Natural killer cell treated with Interleukin-12 subunit alpha and Interleukin-12 subunit beta and Interleukin-15 and Interleukin-18, amount 100 ng/mL, for 72 hours (primary cell): ENCODE results near the gene RASGRF2. TPM values are rescaled to one million over a fixed set of nuclear protein-coding genes. Genes with fewer than 3 reads are reported as not detected.
"Not testable (repeated sequence)": the region's sequence is repeated elsewhere in the genome, so short reads cannot be mapped to it uniquely, and the experiment has no call there.

Source experiments
- ATAC-seq, 2 donors: fragments of 150-1000 bp; cut with Tn5 transposase in 1 of 2; sonication (Bioruptor Pico), chemical (Tn5 transposase) in 1 of 2; 2 replicates each; pipeline ENCODE4 v1.10.0; 2021
- DNase-seq: peaks from one replicate; pipeline ENCODE4 v3.0.0; 2022; ENCODE audit warnings: low spot score
- H3K27ac Mint-ChIP-seq, 2 donors: 1 replicate in 1 of 2; 2 replicates in 1 of 2; pipeline ENCODE4 v1.8.0; 2022; ENCODE audit warnings: mixed read lengths in 2 of 2, mild to moderate bottlenecking in 1 of 2, moderate library complexity in 1 of 2
- H3K27me3 Mint-ChIP-seq, 2 donors: 1 replicate in 1 of 2; 2 replicates in 1 of 2; pipeline ENCODE4 v1.8.0; 2022; ENCODE audit warnings: mixed read lengths in 2 of 2
- H3K36me3 Mint-ChIP-seq: one replicate; pipeline ENCODE4 v1.8.0; 2022; ENCODE audit warnings: mixed read lengths
- H3K4me1 Mint-ChIP-seq, 2 donors: 1 replicate in 1 of 2; 2 replicates in 1 of 2; pipeline ENCODE4 v1.8.0; 2022; ENCODE audit warnings: low read depth in 2 of 2, mixed read lengths in 2 of 2, mild to moderate bottlenecking in 1 of 2
- H3K4me3 Mint-ChIP-seq: one replicate; pipeline ENCODE4 v1.8.0; 2022; ENCODE audit warnings: mixed read lengths
- H3K9me3 Mint-ChIP-seq: 2 replicates; pipeline ENCODE4 v1.8.0; 2022; ENCODE audit warnings: mixed read lengths
- total RNA-seq, 2 donors: library from RNA; stranded (reverse); gene quantifications; one replicate each; pipeline ENCODE4 v1.2.3, GENCODE V29; 2022

The RASGRF2 gene
- total RNA-seq, 2 donors from 2014 or later: 2.3 to 6.7 TPM

DNA sequence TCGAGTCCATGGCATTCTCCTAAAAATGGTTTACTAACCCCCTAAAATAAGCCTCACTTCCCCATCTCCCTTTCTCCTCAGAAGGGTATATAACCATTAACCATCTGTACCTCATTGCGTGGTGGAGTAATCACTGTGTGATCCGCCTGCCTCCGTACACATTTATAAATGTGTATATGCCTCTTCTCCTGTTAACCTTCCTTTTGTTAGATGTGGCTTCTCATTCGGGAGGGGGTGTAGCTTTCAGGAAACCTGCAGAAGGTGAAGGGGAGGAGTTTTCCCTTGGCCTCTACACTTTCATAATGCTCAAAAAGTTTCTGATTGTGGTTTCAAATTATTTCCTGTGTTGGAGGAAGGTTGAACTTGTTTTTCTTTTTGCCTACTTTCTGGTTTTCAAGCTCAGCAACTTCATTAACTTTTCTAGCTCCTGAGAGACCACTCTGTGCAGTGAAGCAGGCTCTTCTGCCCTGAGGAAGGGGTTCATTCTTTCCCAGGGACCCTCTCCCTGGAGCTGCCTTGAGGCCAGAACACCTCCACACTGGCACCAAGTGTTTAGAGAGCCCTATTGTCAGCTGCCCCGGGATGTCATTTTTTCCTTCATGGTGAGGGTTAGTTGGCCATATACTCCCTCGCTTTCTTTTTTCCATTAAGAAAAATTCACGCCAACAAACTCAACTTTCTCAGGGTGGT lies 46.9 kb downstream of the RASGRF2 start:
- Mint-ChIP-seq H3K4me3 (peak overlapping the region; percentile 73), H3K27me3 (no peaks in the 10 kb centered on the region), H3K36me3 (no peaks in the 10 kb centered on the region), H3K4me1 (peaks cover 22 to 32% of the 10 kb centered on the region in 2 donors), H3K27ac (peak overlapping the region; percentile 53 to 84), H3K9me3 (no peaks in the 10 kb centered on the region)
- DNase-seq: no peak
- peak; percentile 53 to 68 for ATAC-seq

DNA sequence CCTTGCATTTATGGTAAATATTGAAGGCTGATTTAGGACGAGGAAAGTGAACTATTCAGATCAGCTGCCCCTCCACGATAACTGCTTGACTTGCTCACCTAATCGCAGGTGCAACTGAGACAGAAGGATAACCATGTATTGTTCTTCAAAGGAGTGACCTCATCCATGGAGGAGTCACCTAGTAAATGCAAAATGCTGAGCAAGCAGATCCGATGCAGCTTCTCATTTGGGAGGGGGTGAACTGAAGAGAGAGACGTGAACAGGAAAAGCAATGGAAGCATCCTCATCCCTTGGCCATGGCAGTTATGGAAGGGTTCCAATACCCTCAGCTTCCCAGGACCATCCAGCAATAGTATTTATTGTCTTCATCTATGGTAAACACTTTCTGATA lies 47.5 kb downstream of the RASGRF2 start:
- Mint-ChIP-seq H3K27ac (peak overlapping the region; percentile 53 to 84), H3K4me1 (peaks cover 22 to 30% of the 10 kb centered on the region in 2 donors), H3K9me3 (no peaks in the 10 kb centered on the region), H3K4me3 (peak overlapping the region; percentile 73), H3K36me3 (no peaks in the 10 kb centered on the region), H3K27me3 (no peaks in the 10 kb centered on the region)
- no peak for DNase-seq
- ATAC-seq: no peak

DNA sequence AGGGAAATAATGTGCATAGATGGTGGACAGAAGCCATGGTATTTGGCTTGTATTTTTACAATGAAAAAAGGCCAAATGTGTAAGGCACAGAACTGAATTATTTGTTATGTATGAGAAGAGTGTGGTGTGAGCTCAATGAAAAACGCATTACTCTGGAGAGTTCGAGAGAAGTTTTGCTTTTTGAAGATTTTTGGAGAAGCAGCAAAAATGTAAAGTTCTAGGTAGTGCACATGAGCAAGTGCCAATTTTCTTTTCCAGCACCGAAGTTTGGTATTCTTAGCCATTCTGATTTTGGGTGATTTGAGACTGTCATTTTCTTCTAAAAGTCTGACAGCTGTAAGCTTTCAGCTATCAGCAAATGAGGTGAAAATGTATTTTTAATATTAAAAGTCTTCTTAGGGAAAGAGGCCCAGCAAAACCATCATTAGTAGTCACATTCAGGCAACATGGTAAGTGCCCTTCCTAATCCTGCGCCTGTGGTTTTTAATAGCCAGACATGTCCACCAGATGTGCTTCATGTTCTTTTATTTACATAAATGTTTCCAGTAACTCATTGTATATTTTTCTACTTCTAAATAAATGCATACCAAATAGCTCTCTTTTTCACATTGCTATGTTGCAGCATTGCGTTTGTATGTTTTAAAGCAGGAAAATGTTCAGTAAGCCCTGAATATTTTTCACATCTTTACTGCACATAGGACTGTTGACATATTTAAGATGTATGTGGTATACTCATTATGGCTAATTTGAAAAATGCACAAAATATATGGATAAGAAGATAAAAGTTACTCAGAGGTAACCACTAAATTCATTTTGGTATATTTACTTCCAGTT lies 50.4 kb downstream of the RASGRF2 start:
- no peak overlapping the region for H3K27ac Mint-ChIP-seq
- no peak overlapping the region for H3K4me3 Mint-ChIP-seq
- no peaks in the 10 kb centered on the region for H3K36me3 Mint-ChIP-seq
- H3K9me3 Mint-ChIP-seq: no peaks in the 10 kb centered on the region
- H3K27me3 Mint-ChIP-seq: no peaks in the 10 kb centered on the region
- DNase-seq (no peak), ATAC-seq (no peak)
- peaks cover 22 to 28% of the 10 kb centered on the region in 2 donors for H3K4me1 Mint-ChIP-seq

GRCh38 chr5:81014348-81014747 lies 54.2 kb downstream of the RASGRF2 start:
- ATAC-seq (no peak), DNase-seq (no peak)
- no peaks in the 10 kb centered on the region for H3K36me3 Mint-ChIP-seq
- H3K9me3 Mint-ChIP-seq: no peaks in the 10 kb centered on the region
- no peak overlapping the region for H3K4me3 Mint-ChIP-seq
- H3K4me1 Mint-ChIP-seq: peaks cover 4 to 6% of the 10 kb centered on the region in 2 donors
- no peak overlapping the region for H3K27ac Mint-ChIP-seq
- peaks cover 0 to 6% of the 10 kb centered on the region in 2 donors for H3K27me3 Mint-ChIP-seq

- ATAC-seq (no peak), DNase-seq (no peak)
- Mint-ChIP-seq H3K9me3 (no peaks in the 10 kb centered on the region), H3K27ac (no peak overlapping the region), H3K27me3 (peaks cover 0 to 10% of the 10 kb centered on the region in 2 donors), H3K4me3 (no peak overlapping the region), H3K4me1 (peaks cover 4 to 6% of the 10 kb centered on the region in 2 donors), H3K36me3 (no peaks in the 10 kb centered on the region)
Observed at GRCh38 chr5:81016116-81016515, 56.0 kb downstream of the RASGRF2 start.

- H3K4me3 Mint-ChIP-seq: no peak overlapping the region
- no peak overlapping the region for H3K27ac Mint-ChIP-seq
- DNase-seq: no peak
- H3K4me1 Mint-ChIP-seq: peaks cover 4 to 11% of the 10 kb centered on the region in 2 donors
- no peaks in the 10 kb centered on the region for H3K36me3 Mint-ChIP-seq
- no peaks in the 10 kb centered on the region for H3K9me3 Mint-ChIP-seq
- H3K27me3 Mint-ChIP-seq: peaks cover 0 to 14% of the 10 kb centered on the region in 2 donors
- no peak for ATAC-seq
Observed at GRCh38 chr5:81017320-81017719, 57.2 kb downstream of the RASGRF2 start.

DNA sequence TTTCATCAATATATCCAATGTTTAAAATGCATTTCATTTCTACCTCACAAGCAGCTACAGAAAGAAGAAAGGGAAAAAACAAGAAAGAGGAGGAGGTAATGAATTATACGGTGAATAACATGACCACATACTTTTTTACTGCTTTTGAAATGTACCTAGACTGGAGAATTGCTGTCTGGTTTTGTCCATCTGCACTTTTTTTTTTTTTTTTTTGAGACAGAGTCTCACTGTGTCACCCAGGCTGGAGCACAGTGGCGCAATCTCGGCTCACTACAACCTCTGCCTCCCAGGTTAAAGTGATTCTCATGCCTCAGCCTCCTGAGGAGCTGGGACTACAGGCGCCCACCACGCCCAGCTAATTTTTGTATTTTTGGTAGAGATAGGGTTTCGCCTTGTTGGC lies 58.4 kb downstream of the RASGRF2 start:
- H3K4me3 Mint-ChIP-seq, H3K9me3 Mint-ChIP-seq, H3K36me3 Mint-ChIP-seq, DNase-seq: not testable (repeated sequence)
- peaks cover 0 to 14% of the 10 kb centered on the region in 2 donors for H3K27me3 Mint-ChIP-seq
- ATAC-seq: peak in 1 of 2 donors; percentile 38
- H3K27ac Mint-ChIP-seq: peak overlapping the region in 1 of 2 donors; percentile 16
- H3K4me1 Mint-ChIP-seq: peaks cover 4 to 17% of the 10 kb centered on the region in 2 donors

DNA sequence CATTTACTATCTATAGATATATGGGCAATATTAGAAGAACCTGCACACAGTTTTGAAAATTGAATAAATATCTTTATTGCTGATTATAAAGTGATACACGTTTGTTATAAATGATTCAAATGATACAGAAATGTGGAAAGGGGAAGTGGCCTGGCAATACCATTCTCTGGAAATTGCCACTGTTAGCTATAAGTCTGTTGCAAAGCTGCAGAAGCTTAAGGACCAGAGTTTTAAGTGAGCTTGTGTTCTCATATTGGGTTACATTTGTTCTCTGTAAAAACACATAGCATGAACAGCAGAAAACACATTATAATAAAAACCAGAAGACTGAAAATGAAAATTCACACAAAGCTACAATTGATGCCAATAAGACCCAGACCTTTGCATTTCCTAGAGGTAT lies 59.6 kb downstream of the RASGRF2 start:
- no peak for DNase-seq
- H3K27ac Mint-ChIP-seq: no peak overlapping the region
- H3K9me3 Mint-ChIP-seq: no peaks in the 10 kb centered on the region
- peaks cover 4 to 17% of the 10 kb centered on the region in 2 donors for H3K4me1 Mint-ChIP-seq
- peaks cover 0 to 14% of the 10 kb centered on the region in 2 donors for H3K27me3 Mint-ChIP-seq
- H3K36me3 Mint-ChIP-seq: no peaks in the 10 kb centered on the region
- no peak overlapping the region for H3K4me3 Mint-ChIP-seq
- no peak for ATAC-seq

- Mint-ChIP-seq H3K36me3 (no peaks in the 10 kb centered on the region), H3K4me1 (peaks cover 4 to 20% of the 10 kb centered on the region in 2 donors), H3K4me3 (no peak overlapping the region), H3K9me3 (no peaks in the 10 kb centered on the region), H3K27me3 (peaks cover 0 to 14% of the 10 kb centered on the region in 2 donors), H3K27ac (no peak overlapping the region)
- no peak for DNase-seq
- no peak for ATAC-seq
Observed at GRCh38 chr5:81020478-81021167, 60.5 kb downstream of the RASGRF2 start.

GRCh38 chr5:81021486-81021885 lies 61.3 kb downstream of the RASGRF2 start:
- Mint-ChIP-seq H3K4me3 (no peak overlapping the region), H3K4me1 (peaks cover 4 to 20% of the 10 kb centered on the region in 2 donors), H3K27me3 (peaks cover 6 to 18% of the 10 kb centered on the region in 2 donors), H3K9me3 (no peaks in the 10 kb centered on the region), H3K27ac (no peak overlapping the region), H3K36me3 (no peaks in the 10 kb centered on the region)
- ATAC-seq: no peak
- DNase-seq: no peak

DNA sequence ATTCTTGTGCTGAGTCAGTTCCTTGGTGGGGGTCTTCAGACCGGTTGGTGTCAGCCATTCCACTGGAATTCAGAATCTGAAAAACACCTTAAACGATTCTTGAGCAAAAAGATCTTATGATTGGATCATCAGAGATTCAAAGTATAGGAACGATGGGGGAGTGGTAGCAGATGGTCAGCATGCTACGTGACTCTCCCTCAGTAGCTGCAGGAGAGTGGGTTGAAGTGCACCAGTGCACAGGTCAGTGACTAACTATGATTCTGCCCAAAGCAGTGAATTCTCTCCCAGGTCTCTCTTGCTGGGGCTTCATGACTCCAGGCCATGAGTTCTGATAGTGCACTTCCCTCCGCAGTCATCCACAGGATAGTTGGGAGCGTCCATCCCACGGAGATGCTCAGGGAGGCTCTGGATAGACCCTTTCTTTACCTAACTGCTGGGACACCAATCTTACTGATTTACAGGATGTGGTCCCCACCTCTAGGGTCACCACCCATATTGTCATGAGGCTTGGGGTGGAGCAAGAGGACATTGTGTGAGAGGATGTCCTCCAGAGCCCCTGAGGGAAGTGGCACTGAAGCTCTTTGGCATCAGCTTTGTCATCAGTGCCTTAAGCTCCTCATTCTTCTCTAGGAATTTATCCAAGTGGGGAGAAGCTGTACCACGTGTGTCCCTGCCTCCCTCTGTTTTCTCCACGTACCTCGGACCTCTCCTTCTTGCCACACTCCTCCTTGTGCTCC lies 62.0 kb downstream of the RASGRF2 start:
- peaks cover 7 to 18% of the 10 kb centered on the region in 2 donors for H3K27me3 Mint-ChIP-seq
- ATAC-seq (peak in 1 of 2 donors; percentile 47), DNase-seq (no peak)
- H3K27ac Mint-ChIP-seq: no peak overlapping the region
- H3K36me3 Mint-ChIP-seq: no peaks in the 10 kb centered on the region
- H3K4me1 Mint-ChIP-seq: peaks cover 4 to 20% of the 10 kb centered on the region in 2 donors
- no peaks in the 10 kb centered on the region for H3K9me3 Mint-ChIP-seq
- no peak overlapping the region for H3K4me3 Mint-ChIP-seq

DNA sequence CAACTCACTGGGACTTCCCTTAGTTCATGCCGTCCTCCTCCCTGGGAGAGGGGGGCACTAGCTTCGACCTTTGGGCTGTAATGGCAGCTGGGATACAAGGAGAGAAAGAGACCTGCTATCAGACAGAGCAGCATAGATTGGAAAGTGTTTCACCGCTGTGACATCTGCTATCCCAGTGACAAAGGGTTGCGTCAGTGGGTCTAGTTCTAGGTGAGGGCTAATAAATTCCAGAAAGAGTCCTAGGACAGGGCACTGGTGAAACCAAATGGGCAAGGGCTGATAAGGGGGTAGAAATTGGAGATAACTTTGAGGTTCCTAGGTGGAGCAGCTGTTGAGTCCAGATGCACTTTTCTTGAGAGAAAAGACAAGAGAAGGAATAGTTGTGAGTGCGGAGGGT lies 62.5 kb downstream of the RASGRF2 start:
- Mint-ChIP-seq H3K4me1 (peaks cover 4 to 20% of the 10 kb centered on the region in 2 donors), H3K36me3 (no peaks in the 10 kb centered on the region), H3K4me3 (no peak overlapping the region), H3K9me3 (no peaks in the 10 kb centered on the region), H3K27ac (no peak overlapping the region), H3K27me3 (peaks cover 11 to 23% of the 10 kb centered on the region in 2 donors)
- DNase-seq (no peak), ATAC-seq (no peak)

- H3K9me3 Mint-ChIP-seq: no peaks in the 10 kb centered on the region
- no peak for DNase-seq
- H3K36me3 Mint-ChIP-seq: no peaks in the 10 kb centered on the region
- no peak for ATAC-seq
- H3K27ac Mint-ChIP-seq: no peak overlapping the region
- H3K27me3 Mint-ChIP-seq: peaks cover 15 to 22% of the 10 kb centered on the region in 2 donors
- H3K4me1 Mint-ChIP-seq: peaks cover 1 to 14% of the 10 kb centered on the region in 2 donors
- H3K4me3 Mint-ChIP-seq: no peak overlapping the region
Observed at GRCh38 chr5:81023261-81023970, 63.3 kb downstream of the RASGRF2 start.
